ENCODE data around the gene GPA33.
A peak's percentile ranks its signal among the peaks of the same experiment; 100 is the strongest.

Gene GPA33

DNA sequence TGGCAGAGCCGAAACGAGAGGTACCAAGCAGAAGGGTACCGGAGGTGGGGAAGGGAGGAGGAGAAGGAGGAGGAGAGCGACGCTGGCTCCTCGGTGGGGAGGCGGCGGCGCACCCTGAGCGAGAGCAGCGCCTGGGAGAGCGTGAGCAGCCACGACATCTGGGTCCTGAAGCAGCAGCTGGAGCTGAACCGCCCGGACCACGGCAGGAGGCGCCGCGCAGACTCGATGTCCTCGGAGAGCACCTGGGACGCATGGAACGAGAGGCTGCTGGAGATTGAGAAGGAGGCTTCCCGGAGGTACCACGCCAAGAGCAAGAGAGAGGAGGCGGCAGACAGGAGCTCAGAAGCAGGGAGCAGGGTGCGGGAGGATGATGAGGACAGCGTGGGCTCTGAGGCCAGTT lies 36.1 kb upstream of the GPA33 start:
- no peaks in the 10 kb centered on the region for H3K9me3 Mint-ChIP-seq (ENCODE audit: low read depth)
- H3K27ac Mint-ChIP-seq, result no peak overlapping the region
- peaks cover 3% of the 10 kb centered on the region for H3K4me1 Mint-ChIP-seq (ENCODE audit: low read depth)
- H3K27me3 Mint-ChIP-seq, result peaks cover 10% of the 10 kb centered on the region
- no peaks in the 10 kb centered on the region for H3K36me3 Mint-ChIP-seq
- no peak overlapping the region for H3K4me3 Mint-ChIP-seq

DNA sequence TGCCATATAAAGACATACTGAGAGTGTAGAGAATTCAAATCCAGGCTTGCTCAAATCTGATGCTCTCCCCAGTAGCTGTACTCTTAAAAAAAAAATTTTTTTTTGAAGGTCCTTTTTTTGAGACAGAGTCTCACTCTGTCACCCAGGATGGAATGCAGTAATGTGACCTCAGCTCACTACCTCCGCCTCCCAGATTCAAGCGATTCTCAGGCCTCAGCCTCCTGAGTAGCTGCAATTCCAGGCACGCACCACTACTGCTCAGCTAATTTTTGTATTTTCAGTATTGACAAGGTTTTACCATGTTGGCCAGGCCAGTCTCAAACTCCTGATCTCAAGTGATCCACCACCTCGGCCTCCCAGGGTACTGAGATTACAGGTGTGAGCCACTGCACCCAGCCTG lies 32.4 kb upstream of the GPA33 start:
- H3K27me3 Mint-ChIP-seq, result peaks cover 7% of the 10 kb centered on the region
- peaks cover 5% of the 10 kb centered on the region for H3K4me1 Mint-ChIP-seq (ENCODE audit: low read depth)
- H3K36me3 Mint-ChIP-seq, result no peaks in the 10 kb centered on the region
- no peaks in the 10 kb centered on the region for H3K9me3 Mint-ChIP-seq (ENCODE audit: low read depth)
- no peak overlapping the region for H3K27ac Mint-ChIP-seq
- no peak overlapping the region for H3K4me3 Mint-ChIP-seq

DNA sequence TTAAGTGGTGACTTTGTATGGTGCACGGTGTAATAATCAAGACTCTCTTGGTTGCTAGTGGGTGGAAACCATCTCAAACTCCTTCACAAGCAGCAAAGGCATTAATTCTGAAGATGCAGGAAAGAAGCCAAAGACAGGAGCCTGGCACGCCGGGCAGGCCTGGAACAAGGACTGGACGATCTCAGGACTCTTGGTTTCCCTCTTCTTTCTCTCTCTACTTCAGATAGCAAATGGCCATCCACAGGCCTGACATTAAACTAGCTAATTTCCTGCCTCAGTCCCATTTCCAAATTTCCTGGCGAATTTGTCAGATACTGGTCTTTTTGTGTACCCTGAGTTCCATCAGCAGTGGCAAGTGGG lies 31.9 kb upstream of the GPA33 start:
- Mint-ChIP-seq H3K4me1 (ENCODE audit: low read depth) (peaks cover 5% of the 10 kb centered on the region), H3K27ac (no peak overlapping the region), H3K36me3 (no peaks in the 10 kb centered on the region), H3K27me3 (peaks cover 7% of the 10 kb centered on the region), H3K4me3 (peak overlapping the region; percentile 84), H3K9me3 (ENCODE audit: low read depth) (no peaks in the 10 kb centered on the region)

DNA sequence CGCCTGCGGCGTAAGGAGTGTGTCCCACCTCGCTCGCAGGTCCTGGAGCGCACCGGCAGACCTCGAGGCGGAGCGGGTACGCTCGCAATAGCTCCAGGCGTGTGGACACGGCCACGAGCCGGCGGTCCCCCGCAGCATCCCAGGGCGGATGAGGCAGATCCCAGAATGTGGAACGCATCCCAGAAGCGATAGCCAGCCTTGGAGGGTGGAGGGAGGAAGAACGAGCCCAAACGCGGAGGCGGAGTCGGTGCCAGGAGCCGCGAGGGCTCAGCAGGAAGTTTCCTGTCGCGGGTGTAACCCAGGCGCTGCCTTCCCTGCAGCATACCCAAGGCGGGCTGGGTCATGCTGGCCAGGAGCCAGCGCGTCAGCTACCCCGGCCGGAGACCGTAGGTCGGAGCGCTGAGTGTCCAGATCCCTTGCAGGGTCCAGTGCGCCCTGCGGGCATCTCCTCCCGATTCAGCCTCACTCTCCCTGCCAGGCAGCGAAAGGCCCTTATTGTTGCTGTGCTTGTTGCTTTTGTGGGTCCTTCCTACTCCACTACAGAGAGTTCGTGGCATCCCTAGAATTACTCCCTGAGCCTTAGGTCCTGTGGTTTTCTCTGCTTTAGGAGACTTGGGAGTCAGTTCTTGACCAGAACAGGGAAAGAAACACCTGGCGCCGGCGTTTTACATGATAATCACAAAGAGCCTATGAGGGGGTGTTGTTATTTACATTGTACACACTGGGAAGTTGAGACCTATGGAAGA lies 31.4 kb upstream of the GPA33 start:
- Mint-ChIP-seq H3K9me3 (ENCODE audit: low read depth) (no peaks in the 10 kb centered on the region), H3K4me3 (peak overlapping the region; percentile 84), H3K4me1 (ENCODE audit: low read depth) (peaks cover 5% of the 10 kb centered on the region), H3K27me3 (peaks cover 6% of the 10 kb centered on the region), H3K36me3 (no peaks in the 10 kb centered on the region), H3K27ac (no peak overlapping the region)

DNA sequence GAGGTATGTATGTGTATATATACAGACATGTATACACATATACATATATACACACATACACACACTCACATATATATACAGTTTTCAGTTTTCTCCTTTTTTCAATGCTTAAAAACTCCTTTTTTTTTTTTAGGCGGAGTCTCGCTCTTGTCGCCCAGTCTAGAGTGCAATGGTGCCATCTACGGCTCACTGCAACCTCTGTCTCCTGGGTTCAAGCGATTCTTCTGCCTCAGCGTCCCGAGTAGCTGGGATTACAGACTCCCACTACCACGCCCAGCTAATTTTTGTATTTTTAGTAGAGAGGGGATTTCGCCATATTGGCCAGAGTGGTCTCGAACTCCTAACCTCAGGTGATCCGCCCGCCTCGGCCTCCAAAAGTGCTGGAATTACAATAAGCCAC lies 30.7 kb upstream of the GPA33 start:
- peaks cover 5% of the 10 kb centered on the region for H3K4me1 Mint-ChIP-seq (ENCODE audit: low read depth)
- H3K4me3 Mint-ChIP-seq, result peak overlapping the region; percentile 84
- H3K9me3 Mint-ChIP-seq (ENCODE audit: low read depth), result no peaks in the 10 kb centered on the region
- no peak overlapping the region for H3K27ac Mint-ChIP-seq
- no peaks in the 10 kb centered on the region for H3K36me3 Mint-ChIP-seq
- H3K27me3 Mint-ChIP-seq, result peaks cover 6% of the 10 kb centered on the region

DNA sequence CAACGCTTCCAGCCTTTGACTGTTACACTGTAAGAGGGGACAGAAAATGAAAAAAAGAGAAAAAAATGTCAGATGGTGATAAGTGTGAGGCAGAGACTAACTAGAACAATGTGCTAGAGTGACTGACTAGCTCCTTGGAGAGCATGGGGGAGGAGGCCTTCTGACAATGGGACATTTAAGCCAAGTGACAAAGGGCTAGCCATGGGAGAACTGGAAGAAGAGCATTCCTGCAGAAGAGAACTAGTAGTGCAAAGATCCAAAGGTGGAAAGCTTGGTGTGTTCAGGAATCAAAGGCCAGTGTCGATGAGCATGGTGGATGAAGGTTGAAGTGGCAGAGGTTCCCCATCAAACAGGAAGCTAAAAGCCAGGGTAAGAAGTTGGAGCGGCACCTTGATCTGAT lies 29.5 kb upstream of the GPA33 start:
- H3K4me3 Mint-ChIP-seq, result no peak overlapping the region
- H3K27ac Mint-ChIP-seq, result no peak overlapping the region
- H3K27me3 Mint-ChIP-seq, result no peaks in the 10 kb centered on the region
- no peaks in the 10 kb centered on the region for H3K36me3 Mint-ChIP-seq
- no peaks in the 10 kb centered on the region for H3K9me3 Mint-ChIP-seq (ENCODE audit: low read depth)
- peaks cover 5% of the 10 kb centered on the region for H3K4me1 Mint-ChIP-seq (ENCODE audit: low read depth)

DNA sequence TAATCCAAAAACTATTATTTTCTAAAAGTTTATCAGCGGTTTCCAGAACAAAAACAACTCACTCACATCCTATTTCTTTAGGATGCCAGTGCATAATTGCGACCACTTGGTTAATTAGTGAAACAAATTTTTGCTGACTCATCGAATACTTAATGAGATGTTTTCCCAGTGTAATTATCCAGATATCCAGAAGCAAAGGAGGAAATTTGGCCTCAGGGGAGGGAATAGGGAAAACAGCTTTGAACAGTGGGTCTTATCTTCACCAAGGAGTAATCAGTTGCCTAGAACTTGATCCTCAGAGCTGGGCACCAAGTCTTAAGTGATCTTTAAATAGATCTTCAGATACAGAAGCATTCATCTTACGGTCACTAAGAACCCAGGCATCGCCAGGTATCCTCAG lies 28.0 kb upstream of the GPA33 start:
- Mint-ChIP-seq H3K36me3 (no peaks in the 10 kb centered on the region), H3K27me3 (no peaks in the 10 kb centered on the region)

DNA sequence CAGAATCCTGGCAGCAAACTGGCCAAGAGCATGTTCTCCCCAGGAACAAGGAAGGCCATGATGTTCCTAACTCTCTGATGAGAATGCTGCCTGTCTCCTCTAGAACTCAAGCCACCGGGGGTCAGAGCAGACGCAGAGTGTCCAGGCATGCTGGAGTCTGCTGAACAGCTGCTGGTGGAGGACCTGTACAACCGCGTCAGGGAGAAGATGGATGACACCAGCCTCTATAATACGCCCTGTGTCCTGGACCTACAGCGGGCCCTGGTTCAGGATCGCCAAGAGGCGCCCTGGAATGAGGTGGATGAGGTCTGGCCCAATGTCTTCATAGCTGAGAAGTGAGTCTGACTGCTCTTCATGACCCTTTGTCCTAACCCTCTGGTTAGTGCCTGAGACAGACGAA lies 27.0 kb upstream of the GPA33 start:
- Mint-ChIP-seq H3K4me1 (ENCODE audit: low read depth) (peaks cover 5% of the 10 kb centered on the region), H3K4me3 (no peak overlapping the region), H3K27ac (no peak overlapping the region), H3K9me3 (ENCODE audit: low read depth) (no peaks in the 10 kb centered on the region), H3K27me3 (no peaks in the 10 kb centered on the region), H3K36me3 (no peaks in the 10 kb centered on the region)

More for the DNA sequence above, 28.0 kb upstream of the GPA33 start:
- no peaks in the 10 kb centered on the region for H3K9me3 Mint-ChIP-seq (ENCODE audit: low read depth)
- peaks cover 5% of the 10 kb centered on the region for H3K4me1 Mint-ChIP-seq (ENCODE audit: low read depth)
- H3K27ac Mint-ChIP-seq, result no peak overlapping the region
- no peak overlapping the region for H3K4me3 Mint-ChIP-seq

DNA sequence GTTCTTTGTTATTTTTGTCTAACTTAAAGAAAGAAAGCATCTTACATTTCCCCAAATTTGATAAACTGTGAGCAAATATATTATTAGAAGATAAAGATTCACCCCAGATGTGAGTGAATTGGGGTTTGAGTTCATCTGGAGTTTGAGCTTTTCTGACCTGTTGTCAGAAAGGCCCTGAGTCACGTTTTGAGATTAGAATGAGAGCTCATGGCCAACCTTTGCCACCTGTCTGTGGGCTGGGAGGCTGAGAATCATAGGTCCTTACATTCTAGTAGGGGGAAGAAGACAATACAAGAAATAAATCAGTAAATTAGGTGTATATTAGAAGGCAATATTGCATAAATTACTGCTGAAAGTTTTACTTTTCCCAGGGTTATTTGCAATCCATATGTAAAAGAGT lies 26.0 kb upstream of the GPA33 start:
- H3K36me3 Mint-ChIP-seq, result peaks cover under 1% of the 10 kb centered on the region
- peaks cover 1% of the 10 kb centered on the region for H3K4me1 Mint-ChIP-seq (ENCODE audit: low read depth)
- no peak overlapping the region for H3K27ac Mint-ChIP-seq
- peaks cover 4% of the 10 kb centered on the region for H3K9me3 Mint-ChIP-seq (ENCODE audit: low read depth)
- H3K27me3 Mint-ChIP-seq, result no peaks in the 10 kb centered on the region
- H3K4me3 Mint-ChIP-seq, result no peak overlapping the region

DNA sequence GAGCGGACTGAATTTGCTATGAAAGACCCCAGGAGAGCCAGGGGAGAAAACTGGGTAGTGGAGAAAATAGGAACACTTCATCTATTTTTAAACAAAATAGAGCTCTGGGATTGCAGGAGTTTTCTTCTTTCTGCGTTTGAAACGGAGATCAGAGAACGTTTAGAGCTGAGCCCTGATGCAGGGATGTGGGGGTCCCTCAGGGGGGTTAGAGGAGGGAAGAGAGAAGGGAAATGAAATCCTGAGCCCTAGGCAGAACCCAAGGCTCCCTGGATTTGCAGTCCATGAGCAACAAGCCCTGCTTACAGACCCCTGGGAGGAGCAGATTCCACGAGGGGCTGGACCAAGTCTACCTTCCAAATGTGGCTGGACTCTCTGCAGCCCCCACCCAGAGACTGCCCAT lies 25.5 kb upstream of the GPA33 start:
- peaks cover 6% of the 10 kb centered on the region for H3K4me1 Mint-ChIP-seq (ENCODE audit: low read depth)
- peaks cover 8% of the 10 kb centered on the region for H3K9me3 Mint-ChIP-seq (ENCODE audit: low read depth)
- H3K27me3 Mint-ChIP-seq, result no peaks in the 10 kb centered on the region
- peaks cover 3% of the 10 kb centered on the region for H3K36me3 Mint-ChIP-seq
- no peak overlapping the region for H3K27ac Mint-ChIP-seq
- no peak overlapping the region for H3K4me3 Mint-ChIP-seq

DNA sequence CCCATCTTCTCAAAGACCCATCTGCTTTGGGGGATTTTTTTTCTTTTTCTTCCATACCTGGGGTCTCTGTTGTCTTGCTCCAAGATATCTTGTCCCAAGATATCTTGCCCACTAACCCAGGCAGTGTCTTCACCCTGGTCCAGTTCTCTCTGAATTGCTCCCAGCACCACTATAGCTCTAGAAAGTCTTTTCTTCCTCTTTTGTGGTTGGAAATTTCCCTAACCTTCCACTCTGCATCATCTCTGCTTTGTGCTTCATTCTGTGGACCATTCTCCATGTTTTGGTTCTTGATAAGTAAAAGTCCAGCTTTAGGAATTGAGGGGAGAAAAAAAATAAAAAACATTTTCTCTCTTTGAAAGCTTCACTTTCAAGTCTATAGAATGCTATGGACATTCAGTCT lies 24.5 kb upstream of the GPA33 start:
- peaks cover 15% of the 10 kb centered on the region for H3K4me1 Mint-ChIP-seq (ENCODE audit: low read depth)
- no peaks in the 10 kb centered on the region for H3K27me3 Mint-ChIP-seq
- no peak overlapping the region for H3K4me3 Mint-ChIP-seq
- peaks cover 8% of the 10 kb centered on the region for H3K9me3 Mint-ChIP-seq (ENCODE audit: low read depth)
- H3K36me3 Mint-ChIP-seq, result peaks cover 3% of the 10 kb centered on the region
- H3K27ac Mint-ChIP-seq, result no peak overlapping the region

DNA sequence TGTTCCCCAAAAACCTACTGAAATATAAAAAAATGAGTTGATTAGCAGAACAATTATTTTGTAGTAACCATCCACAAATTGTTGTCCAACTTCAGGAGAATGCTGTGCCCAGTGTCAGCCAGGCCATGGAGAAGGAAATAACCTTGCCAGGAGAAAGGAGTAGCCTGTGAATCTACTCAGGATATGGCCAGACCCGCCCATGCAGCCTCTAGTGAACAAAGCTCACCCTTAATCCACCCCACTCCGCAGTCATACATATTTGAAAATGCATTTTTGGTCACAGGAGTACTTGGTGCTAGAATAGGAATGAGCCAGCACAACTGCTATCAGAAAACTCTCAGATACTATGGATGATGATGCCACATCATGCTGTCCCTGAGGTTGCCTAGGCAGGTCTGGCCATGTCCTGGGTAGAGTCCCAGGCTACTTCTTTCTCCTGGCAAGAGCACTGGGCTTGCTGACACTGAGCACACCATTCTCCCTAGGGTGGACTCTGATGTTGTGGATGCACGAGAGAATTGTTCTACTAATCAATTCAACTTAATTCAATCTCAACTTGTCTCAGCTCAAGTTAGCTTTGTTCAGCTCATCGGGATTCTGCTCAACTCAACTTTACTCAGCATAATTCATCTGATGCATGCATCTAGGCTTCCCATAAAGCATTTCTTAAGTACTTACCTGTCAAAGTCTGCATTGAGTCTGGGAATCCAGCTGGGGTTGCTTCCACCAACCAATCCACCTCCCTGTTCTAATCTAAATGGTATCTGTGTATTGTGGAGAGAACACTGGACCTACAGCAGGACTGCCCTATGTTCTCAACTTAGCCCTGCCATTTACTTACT lies 21.9 kb upstream of the GPA33 start:
- Mint-ChIP-seq H3K27me3 (no peaks in the 10 kb centered on the region), H3K9me3 (ENCODE audit: low read depth) (peaks cover 8% of the 10 kb centered on the region), H3K4me1 (ENCODE audit: low read depth) (peaks cover 32% of the 10 kb centered on the region), H3K4me3 (no peak overlapping the region), H3K27ac (no peak overlapping the region), H3K36me3 (peaks cover 3% of the 10 kb centered on the region)

DNA sequence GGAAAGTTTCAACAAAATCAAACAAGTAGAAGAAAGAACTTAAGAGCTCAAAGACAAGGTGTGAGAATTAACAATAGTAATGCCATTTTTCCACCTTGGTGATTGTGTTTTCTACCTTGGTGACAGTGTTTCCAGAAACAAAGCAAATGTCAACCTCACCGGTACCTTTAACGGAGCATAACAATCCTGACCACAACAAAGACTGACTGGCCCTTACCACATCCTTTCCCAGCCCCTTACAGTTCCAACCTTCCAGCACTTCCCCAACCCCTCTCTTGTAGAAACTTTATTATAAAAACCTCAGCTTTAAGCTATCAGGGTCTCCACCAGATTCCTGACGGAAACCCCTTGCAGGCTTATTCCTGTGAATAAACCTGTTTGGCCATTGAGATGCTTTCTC lies 20.4 kb upstream of the GPA33 start:
- Mint-ChIP-seq H3K36me3 (peaks cover 3% of the 10 kb centered on the region), H3K9me3 (ENCODE audit: low read depth) (peaks cover 8% of the 10 kb centered on the region), H3K27me3 (no peaks in the 10 kb centered on the region), H3K4me1 (ENCODE audit: low read depth) (peaks cover 35% of the 10 kb centered on the region), H3K27ac (peak overlapping the region; percentile 7), H3K4me3 (peak overlapping the region; percentile 14)

DNA sequence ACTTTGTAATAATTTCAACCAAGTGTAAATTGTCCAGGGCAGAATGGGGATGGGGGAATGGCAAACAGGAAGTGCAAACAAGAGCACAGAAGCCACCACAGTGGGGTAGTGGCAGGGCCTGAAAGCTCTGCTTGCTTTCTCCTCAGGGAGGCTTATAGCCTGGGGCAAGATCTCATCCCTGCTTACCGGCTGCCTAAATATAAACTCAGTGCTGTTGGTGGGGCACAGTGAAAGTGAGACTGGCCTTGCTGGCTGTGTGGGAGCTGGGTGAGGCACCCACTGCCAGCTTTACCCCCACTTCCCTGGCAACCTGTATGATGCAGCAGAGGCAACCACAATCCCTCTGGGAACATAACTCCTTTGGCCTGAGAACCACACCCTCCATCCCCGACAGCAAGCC lies 18.9 kb upstream of the GPA33 start:
- peak overlapping the region; percentile 41 for H3K27ac Mint-ChIP-seq
- peaks cover 3% of the 10 kb centered on the region for H3K36me3 Mint-ChIP-seq
- peaks cover 49% of the 10 kb centered on the region for H3K4me1 Mint-ChIP-seq (ENCODE audit: low read depth)
- peaks cover 8% of the 10 kb centered on the region for H3K9me3 Mint-ChIP-seq (ENCODE audit: low read depth)
- peak overlapping the region; percentile 47 for H3K4me3 Mint-ChIP-seq
- no peaks in the 10 kb centered on the region for H3K27me3 Mint-ChIP-seq

DNA sequence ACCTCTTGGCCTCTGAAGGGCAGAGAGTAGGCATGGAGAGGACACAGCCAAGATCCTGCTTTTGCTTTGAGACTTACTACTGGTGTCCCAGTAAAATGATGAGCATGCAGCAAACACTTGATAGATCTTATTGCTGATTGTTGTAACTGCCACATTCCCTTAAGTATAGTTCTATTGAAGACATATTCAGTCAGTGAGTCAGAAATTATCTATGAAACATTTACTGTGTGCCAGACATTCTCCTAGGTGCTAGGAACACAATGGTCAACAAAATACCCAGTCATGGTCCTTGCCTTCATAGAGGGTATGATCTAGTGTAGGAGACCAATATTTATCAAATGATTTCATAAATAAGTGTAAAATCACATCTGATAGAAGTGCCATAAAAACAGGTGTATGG lies 17.3 kb upstream of the GPA33 start:
- no peak overlapping the region for H3K27ac Mint-ChIP-seq
- H3K36me3 Mint-ChIP-seq, result peaks cover 3% of the 10 kb centered on the region
- peaks cover 8% of the 10 kb centered on the region for H3K9me3 Mint-ChIP-seq (ENCODE audit: low read depth)
- H3K4me1 Mint-ChIP-seq (ENCODE audit: low read depth), result peaks cover 61% of the 10 kb centered on the region
- H3K27me3 Mint-ChIP-seq, result no peaks in the 10 kb centered on the region
- no peak overlapping the region for H3K4me3 Mint-ChIP-seq

DNA sequence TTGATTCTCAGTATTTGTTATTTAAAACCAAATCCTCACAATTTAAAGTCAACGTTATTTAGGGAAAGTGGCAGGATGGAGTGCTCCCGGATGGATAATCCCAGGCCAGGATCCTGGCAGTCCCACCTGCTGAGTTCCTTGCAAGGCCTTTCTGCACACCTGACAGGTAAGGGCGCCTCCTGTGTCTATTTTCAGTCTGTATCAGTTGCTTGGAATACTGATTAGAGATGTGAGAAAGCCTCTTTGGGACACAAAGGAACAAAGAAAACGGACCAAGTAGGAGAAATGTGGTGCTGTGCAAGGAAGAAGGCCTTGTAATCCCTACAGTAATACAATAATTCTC lies 15.9 kb upstream of the GPA33 start:
- H3K9me3 Mint-ChIP-seq (ENCODE audit: low read depth), result peaks cover 3% of the 10 kb centered on the region

More for the DNA sequence above, 15.9 kb upstream of the GPA33 start:
- Mint-ChIP-seq H3K27ac (no peak overlapping the region), H3K36me3 (peaks cover 2% of the 10 kb centered on the region), H3K27me3 (no peaks in the 10 kb centered on the region), H3K4me3 (no peak overlapping the region), H3K4me1 (ENCODE audit: low read depth) (peaks cover 60% of the 10 kb centered on the region)
